Purkinje cell (primary cell): Measurements from ENCODE around the gene CCL15. TPM values are rescaled to one million over a fixed set of nuclear protein-coding genes. Genes with fewer than 3 reads are reported as not detected.

Experiments used
- polyA plus RNA-seq: library from polyadenylated mRNA; unstranded; fragments of >200 nt; fragmentation: Nextera tagmentation; gene quantifications from 2 replicates; pipeline ENCODE4 v1.2.1, GENCODE V29; 2014

The CCL15 gene
- polyA plus RNA-seq, result not detected in 2 replicates

DNA sequence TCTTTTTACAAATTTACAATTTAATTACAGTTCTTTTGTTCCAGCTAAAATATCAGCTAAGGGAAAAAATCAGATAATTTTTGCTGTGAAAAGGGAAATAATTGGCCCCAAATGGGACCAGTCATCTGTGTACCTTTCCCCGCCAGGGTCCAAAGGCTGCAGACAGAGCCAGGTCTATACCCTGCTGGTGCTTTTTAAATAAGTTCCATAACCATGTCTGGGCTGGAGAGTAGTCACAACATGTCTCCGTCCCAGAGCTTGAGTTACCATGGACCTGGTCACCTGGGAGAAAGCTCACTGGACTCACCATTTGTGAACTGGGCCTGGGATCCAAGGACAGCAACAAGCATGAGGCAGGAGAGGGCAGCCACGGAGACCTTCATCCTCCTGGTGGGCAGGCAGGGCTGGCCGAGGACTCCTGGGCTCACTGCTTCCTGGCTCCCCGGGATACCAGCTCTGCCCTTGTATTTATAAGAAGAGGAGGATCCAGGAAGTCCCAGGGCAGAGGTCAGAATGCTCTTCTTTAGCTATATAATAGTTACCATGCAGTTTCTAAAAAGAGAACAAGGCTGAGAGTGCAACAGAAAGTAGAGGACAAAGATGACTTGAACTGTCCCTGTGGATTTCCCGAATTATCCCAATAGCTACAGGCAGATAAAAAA, at the start of gene CCL15:
TSS of gene CCL15 (minus strand) at position 444 of the 662 bp plus-strand sequence. CDS start at position 383, 61 bp downstream.

GRCh38 chr17:36017799-36018198, 16.4 kb upstream of the CCL15 start, which contains the start of gene CCL23:
Gene CCL23, minus strand, starts transcription at chr17:36017972. Its CDS starts 75 bp downstream, at chr17:36017897.

DNA sequence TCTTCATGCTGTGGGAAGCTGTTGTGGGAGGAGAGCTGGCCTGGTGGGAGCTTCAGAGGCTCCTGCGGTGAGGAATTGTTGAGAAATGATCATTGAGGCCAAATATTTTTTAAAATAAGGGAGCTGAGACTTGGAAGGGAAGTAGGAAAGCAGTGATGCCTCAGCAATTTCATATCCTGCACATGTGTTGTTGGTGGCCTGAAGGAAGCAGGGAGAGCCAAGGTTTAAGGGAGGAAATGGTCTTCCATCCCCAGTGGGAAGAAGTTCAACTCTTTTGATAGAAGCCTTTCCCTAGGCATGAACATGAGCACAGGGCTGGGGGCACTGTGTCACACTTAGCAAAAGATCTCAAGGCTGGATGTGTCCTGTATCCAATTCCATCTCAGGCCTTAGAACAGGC, 14.7 kb downstream of the CCL15 start, which contains the start of gene CCL14:
TSS of gene CCL14 (minus strand) at position 87 of the 400 bp plus-strand sequence. CDS start at position 7, 80 bp downstream.

DNA sequence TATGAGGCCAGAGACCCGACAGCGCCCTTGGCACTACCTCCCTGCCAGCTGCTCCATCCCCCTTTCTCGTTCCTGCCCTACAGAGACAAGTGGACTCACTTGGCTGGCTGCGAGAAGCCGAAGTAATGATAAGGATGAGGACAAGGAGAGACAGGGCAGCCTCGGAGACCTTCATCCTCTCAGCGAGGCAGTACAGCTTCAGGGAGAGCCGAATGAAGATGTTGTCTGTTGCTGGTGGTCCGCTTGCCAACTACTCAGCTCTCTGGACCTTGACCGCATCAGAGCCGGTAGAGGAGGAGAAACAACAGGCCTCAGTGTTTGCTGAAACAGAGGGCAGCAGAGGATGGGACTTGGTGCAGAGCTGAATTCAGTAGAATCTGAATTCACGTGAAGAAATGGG, 20.1 kb downstream of the CCL15 start, which contains the start of gene CCL16:
TSS of gene CCL16 (minus strand) at position 252 of the 400 bp plus-strand sequence. CDS start at position 175, 77 bp downstream.

Other genes with a start within 250 kb of the CCL15 start
- not detected in 2 replicates for gene GAS2L2, start 248.3 kb downstream of the CCL15 start, polyA plus RNA-seq
- gene C17orf50, start 240.7 kb downstream of the CCL15 start, polyA plus RNA-seq, result not detected in 2 replicates
- gene MMP28, start 205.9 kb downstream of the CCL15 start, polyA plus RNA-seq, result 0.66 and 2.0 TPM in 2 replicates
- gene TAF15, start 192.1 kb downstream of the CCL15 start, polyA plus RNA-seq, result 11.4 and 35.2 TPM in 2 replicates
- gene HEATR9, start 132.7 kb downstream of the CCL15 start, polyA plus RNA-seq, result not detected in 2 replicates
- gene CCL5, start 121.2 kb downstream of the CCL15 start, polyA plus RNA-seq, result not detected in 2 replicates
- 3.4 TPM in 1 of 2 replicates, not detected in the other for gene RDM1, start 70.8 kb downstream of the CCL15 start, polyA plus RNA-seq
- not detected in 2 replicates for gene LYZL6, start 57.8 kb downstream of the CCL15 start, polyA plus RNA-seq
- not detected in 2 replicates for gene CCL16, start 20.1 kb downstream of the CCL15 start, polyA plus RNA-seq
- gene CCL14, start 14.8 kb downstream of the CCL15 start, polyA plus RNA-seq, result not detected in 2 replicates
- gene CCL23, start 16.4 kb upstream of the CCL15 start, polyA plus RNA-seq, result not detected in 2 replicates
- not detected in 2 replicates for gene CCL18, start 62.7 kb upstream of the CCL15 start, polyA plus RNA-seq
- gene CCL3, start 88.6 kb upstream of the CCL15 start, polyA plus RNA-seq, result not detected in 2 replicates
- gene CCL4, start 102.3 kb upstream of the CCL15 start, polyA plus RNA-seq, result not detected in 2 replicates
- gene TBC1D3B, start 175.1 kb upstream of the CCL15 start, polyA plus RNA-seq, result not detected in 2 replicates
- not detected in 2 replicates for gene CCL3L1, start 195.2 kb upstream of the CCL15 start, polyA plus RNA-seq
- 1.2 TPM in 1 of 2 replicates, not detected in the other for gene CCL4L2, start 209.5 kb upstream of the CCL15 start, polyA plus RNA-seq